ENCODE results near the gene GSK3B. TPM values are rescaled to one million over a fixed set of nuclear protein-coding genes. Genes with fewer than 3 reads are reported as not detected.

Gene GSK3B
- total and polyA plus RNA-seq, 2 experiments from 2014 or later: 18.1 to 48.8 TPM

DNA sequence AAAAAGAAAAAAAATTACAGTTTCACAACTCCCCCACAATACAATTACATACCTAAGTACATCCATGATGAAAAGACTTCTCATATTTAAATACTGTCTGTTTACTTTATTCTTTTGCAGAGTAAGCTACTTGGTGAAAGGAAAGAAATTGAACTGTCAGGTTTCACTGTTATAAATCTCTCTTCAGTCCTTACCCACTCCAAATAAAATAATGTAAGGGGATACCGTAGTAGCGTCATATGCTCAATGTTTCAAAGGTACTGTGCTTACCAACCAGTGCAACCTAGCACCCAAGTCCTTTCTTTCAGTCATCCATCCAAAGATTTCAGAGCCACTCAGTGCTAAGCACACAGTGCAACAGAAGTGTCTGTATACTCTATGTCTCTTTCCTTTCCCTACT lies 13.4 kb downstream of the GSK3B start:
- H3K36me3 ChIP-seq (replicated peaks; ENCODE audit: insufficient read depth, low read depth): no peaks in the 10 kb centered on the region
- DNase-seq (ENCODE audit: low spot score): no peak
- no peak overlapping the region for H3K27ac ChIP-seq
- TF ChIP-seq EZH2 (IDR thresholded peaks at IDR 0.05; ENCODE audit: borderline replicate concordance): no peak
- no peak for TF ChIP-seq EZH2phosphoT487 (IDR thresholded peaks at IDR 0.05; ENCODE audit: low read depth, severe bottlenecking, unreplicated experiment)
- TF ChIP-seq, protein P1, sequence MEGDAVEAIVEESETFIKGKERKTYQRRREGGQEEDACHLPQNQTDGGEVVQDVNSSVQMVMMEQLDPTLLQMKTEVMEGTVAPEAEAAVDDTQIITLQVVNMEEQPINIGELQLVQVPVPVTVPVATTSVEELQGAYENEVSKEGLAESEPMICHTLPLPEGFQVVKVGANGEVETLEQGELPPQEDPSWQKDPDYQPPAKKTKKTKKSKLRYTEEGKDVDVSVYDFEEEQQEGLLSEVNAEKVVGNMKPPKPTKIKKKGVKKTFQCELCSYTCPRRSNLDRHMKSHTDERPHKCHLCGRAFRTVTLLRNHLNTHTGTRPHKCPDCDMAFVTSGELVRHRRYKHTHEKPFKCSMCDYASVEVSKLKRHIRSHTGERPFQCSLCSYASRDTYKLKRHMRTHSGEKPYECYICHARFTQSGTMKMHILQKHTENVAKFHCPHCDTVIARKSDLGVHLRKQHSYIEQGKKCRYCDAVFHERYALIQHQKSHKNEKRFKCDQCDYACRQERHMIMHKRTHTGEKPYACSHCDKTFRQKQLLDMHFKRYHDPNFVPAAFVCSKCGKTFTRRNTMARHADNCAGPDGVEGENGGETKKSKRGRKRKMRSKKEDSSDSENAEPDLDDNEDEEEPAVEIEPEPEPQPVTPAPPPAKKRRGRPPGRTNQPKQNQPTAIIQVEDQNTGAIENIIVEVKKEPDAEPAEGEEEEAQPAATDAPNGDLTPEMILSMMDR (IDR thresholded peaks at IDR 0.05; ENCODE audit: poor library complexity): no peak
- H3K4me3 ChIP-seq: no peak overlapping the region
- H4K20me1 ChIP-seq (ENCODE audit: insufficient read depth, poor library complexity, severe bottlenecking): peaks cover 95% of the 10 kb centered on the region
- peaks cover 98% of the 10 kb centered on the region for H3K79me2 ChIP-seq
- no peak overlapping the region for H2AFZ ChIP-seq
- no peaks in the 10 kb centered on the region for H3K27me3 ChIP-seq
- WGBS (ENCODE audit: low lambda C conversion rate, missing lambda C conversion rate): 98% methylated on average over 2 of the region's 2 CpGs
- no peaks in the 10 kb centered on the region for H3K9me2 ChIP-seq (replicated peaks; ENCODE audit: insufficient read depth)
- H3K4me2 ChIP-seq: no peak overlapping the region
- no peaks in the 10 kb centered on the region for H3K4me1 ChIP-seq (ENCODE audit: insufficient read depth)
- H3K9me3 ChIP-seq (ENCODE audit: low read depth): no peaks in the 10 kb centered on the region

DNA sequence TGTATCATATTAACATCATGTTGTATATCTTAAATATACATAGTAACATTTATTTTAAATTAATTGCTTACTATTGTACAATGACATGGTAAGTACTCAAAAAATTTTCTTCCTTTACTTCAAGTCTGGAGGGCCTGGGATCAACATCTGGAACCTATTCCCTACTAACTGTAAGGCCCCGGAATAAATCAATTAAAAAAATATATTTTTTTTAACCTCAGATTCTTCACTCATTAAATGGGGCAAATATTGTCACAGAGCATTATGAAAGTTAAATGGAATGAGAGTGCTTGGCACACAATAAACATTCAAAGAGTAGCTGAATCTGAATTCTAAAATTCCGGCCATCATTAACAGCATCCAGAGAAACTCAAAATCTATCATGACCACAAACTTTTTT lies 16.5 kb downstream of the GSK3B start:
- no peak for TF ChIP-seq EZH2 (IDR thresholded peaks at IDR 0.05; ENCODE audit: borderline replicate concordance)
- TF ChIP-seq EZH2phosphoT487 (IDR thresholded peaks at IDR 0.05; ENCODE audit: low read depth, severe bottlenecking, unreplicated experiment): no peak
- TF ChIP-seq, protein P1 (IDR thresholded peaks at IDR 0.05; ENCODE audit: poor library complexity): no peak
- H3K4me2 ChIP-seq: no peak overlapping the region
- WGBS (ENCODE audit: low lambda C conversion rate, missing lambda C conversion rate): 74% methylated on average over 2 of the region's 2 CpGs
- DNase-seq (ENCODE audit: low spot score): no peak
- no peak overlapping the region for H3K4me3 ChIP-seq
- H3K9me2 ChIP-seq (replicated peaks; ENCODE audit: insufficient read depth): no peaks in the 10 kb centered on the region
- peaks cover 95% of the 10 kb centered on the region for H4K20me1 ChIP-seq (ENCODE audit: insufficient read depth, poor library complexity, severe bottlenecking)
- H3K27ac ChIP-seq: no peak overlapping the region
- no peaks in the 10 kb centered on the region for H3K4me1 ChIP-seq (ENCODE audit: insufficient read depth)
- H3K9me3 ChIP-seq (ENCODE audit: low read depth): no peaks in the 10 kb centered on the region
- H3K36me3 ChIP-seq (replicated peaks; ENCODE audit: insufficient read depth, low read depth): no peaks in the 10 kb centered on the region
- peaks cover 98% of the 10 kb centered on the region for H3K79me2 ChIP-seq
- H3K27me3 ChIP-seq: no peaks in the 10 kb centered on the region
- no peak overlapping the region for H2AFZ ChIP-seq

DNA sequence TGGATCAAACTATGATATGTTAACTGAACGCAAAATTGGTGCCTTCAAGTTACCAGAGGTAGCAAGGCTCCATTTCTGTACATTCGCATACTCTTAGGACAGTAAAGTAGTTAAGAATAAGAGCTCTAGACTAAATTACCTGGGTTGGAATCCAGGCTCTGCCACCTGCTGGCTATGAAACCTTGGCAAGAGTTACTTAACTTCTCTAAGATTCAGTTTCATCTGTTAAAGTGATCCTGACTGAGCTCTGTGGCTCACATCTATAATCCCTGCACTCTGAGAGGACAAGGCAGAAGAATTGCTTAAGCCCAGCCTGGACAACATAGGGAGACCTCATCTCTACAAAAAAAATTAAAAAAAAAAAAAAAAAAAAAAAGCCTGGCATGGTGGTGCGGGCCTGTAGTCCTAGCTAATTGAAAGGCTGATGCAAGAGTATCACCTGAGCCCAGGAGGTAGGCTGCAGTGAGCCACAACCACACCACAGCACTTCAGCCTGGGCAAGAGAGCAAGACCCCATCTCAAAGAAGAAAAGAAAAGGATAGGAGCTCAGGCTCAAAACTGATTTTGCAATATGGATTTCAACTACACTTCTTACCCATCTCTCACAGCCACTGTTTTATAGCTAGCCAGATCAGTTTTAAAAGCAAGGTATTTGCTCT lies 21.3 kb downstream of the GSK3B start:
- Histone ChIP-seq H3K4me2 (no peak overlapping the region), H3K9me2 (replicated peaks; ENCODE audit: insufficient read depth) (no peaks in the 10 kb centered on the region), H3K4me1 (ENCODE audit: insufficient read depth) (no peaks in the 10 kb centered on the region), H3K4me3 (no peak overlapping the region), H3K79me2 (peaks cover 98% of the 10 kb centered on the region), H3K9me3 (ENCODE audit: low read depth) (no peaks in the 10 kb centered on the region), H3K27ac (no peak overlapping the region), H2AFZ (no peak overlapping the region), H4K20me1 (ENCODE audit: insufficient read depth, poor library complexity, severe bottlenecking) (peaks cover 95% of the 10 kb centered on the region), H3K27me3 (no peaks in the 10 kb centered on the region), H3K36me3 (replicated peaks; ENCODE audit: insufficient read depth, low read depth) (no peaks in the 10 kb centered on the region)
- no peak for DNase-seq (ENCODE audit: low spot score)
- WGBS (ENCODE audit: low lambda C conversion rate, missing lambda C conversion rate): 100% methylated on average over 3 of the region's 3 CpGs
- TF ChIP-seq EZH2 (IDR thresholded peaks at IDR 0.05; ENCODE audit: borderline replicate concordance): no peak
- TF ChIP-seq, protein P1 (IDR thresholded peaks at IDR 0.05; ENCODE audit: poor library complexity): no peak

Data from hepatocyte (in vitro differentiated cells).